NB4 (cell line): Measurements from ENCODE around the gene CPHXL2.

Experiments
- DNase-seq: peaks from one replicate; pipeline ENCODE4 v3.0.0; 2010; ENCODE audit warnings: low read depth
- H3K4me3 ChIP-seq: one replicate; pipeline ENCODE4 v1.5.1; 2011; ENCODE audit warnings: mild to moderate bottlenecking, low read depth, low read length, moderate library complexity
- CTCF ChIP-seq: IDR thresholded peaks from one replicate; pipeline ENCODE4 v1.5.1; 2012; ENCODE audit warnings: low read depth, low read length
- MAX ChIP-seq: IDR thresholded peaks from 2 replicates; pipeline ENCODE4 v1.6.1; 2011; ENCODE audit warnings: low read depth, low read length
- MYC ChIP-seq: IDR thresholded peaks from 2 replicates; pipeline ENCODE4 v1.6.1; 2011; ENCODE audit warnings: low read depth, low read length
- POLR2A ChIP-seq: IDR thresholded peaks from 2 replicates; pipeline ENCODE4 v1.6.1; 2011; ENCODE audit warnings: mild to moderate bottlenecking; ENCODE audit not compliant: insufficient read length; ENCODE audit errors: extremely low read depth

Gene CPHXL2

GRCh38 chr16:75702242-75702641 lies 25.4 kb upstream of the CPHXL2 start:
- no peak overlapping the region for H3K4me3 ChIP-seq
- TF ChIP-seq POLR2A (no peak), MYC (no peak)
- DNase-seq: peak; percentile 7

- TF ChIP-seq MAX: no peak
- no peak for TF ChIP-seq CTCF
- TF ChIP-seq MYC: no peak
- TF ChIP-seq POLR2A: no peak
- no peak for DNase-seq
- no peak within 1 kb of the TSS for H3K4me3 ChIP-seq
These were observed 24.6 kb upstream of the CPHXL2 start, which contains the start of gene DUXB for GRCh38 chr16:75701361-75701760. TSS of gene DUXB (minus strand) at chr16:75701461. CDS start at chr16:75701418, 43 bp downstream.

GRCh38 chr16:75697571-75697970 lies 20.8 kb upstream of the CPHXL2 start:
- TF ChIP-seq CTCF: no peak
- no peak for TF ChIP-seq MYC
- no peak for TF ChIP-seq POLR2A
- no peak for TF ChIP-seq MAX
- H3K4me3 ChIP-seq: no peak overlapping the region
- no peak for DNase-seq

GRCh38 chr16:75695708-75696107 lies 18.9 kb upstream of the CPHXL2 start:
- no peak overlapping the region for H3K4me3 ChIP-seq
- no peak for TF ChIP-seq POLR2A
- TF ChIP-seq CTCF: no peak
- no peak for TF ChIP-seq MYC
- TF ChIP-seq MAX: no peak
- DNase-seq: peak; percentile 24

GRCh38 chr16:75687361-75687760 lies 10.6 kb upstream of the CPHXL2 start:
- TF ChIP-seq CTCF (no peak), MAX (no peak), MYC (no peak), POLR2A (no peak)
- DNase-seq: no peak
- no peak overlapping the region for H3K4me3 ChIP-seq

- peak; percentile 54 for DNase-seq
- no peak overlapping the region for H3K4me3 ChIP-seq
- TF ChIP-seq CTCF: no peak
- no peak for TF ChIP-seq MAX
- TF ChIP-seq MYC: no peak
- TF ChIP-seq POLR2A: no peak
These were observed 5.5 kb upstream of the CPHXL2 start for GRCh38 chr16:75682308-75682707.
